B cell (primary cell): ENCODE data around the gene FOXD3. TPM values are rescaled to one million over a fixed set of nuclear protein-coding genes. Genes with fewer than 3 reads are reported as not detected.

Source experiments
- ATAC-seq: fragments of 200-7000 bp; cut with Tn5 transposase; one replicate; pipeline ENCODE4 v1.10.0; 2021; ENCODE audit warnings: low read depth, mild to moderate bottlenecking, moderate number of reproducible peaks, moderate library complexity
- CTCF ChIA-PET: fragments of 350-600 bp; sonication (Branson Sonifier 250); formaldehyde crosslinking; loops from one replicate; lab custom pipeline; 2021; ENCODE audit warnings: antibody characterized with exemption, inconsistent platforms; lab: Charles Lee
- POLR2A ChIA-PET: fragments of 350-600 bp; sonication (Branson Sonifier 250); formaldehyde crosslinking; loops from one replicate; lab custom pipeline; 2021; ENCODE audit warnings: antibody characterized with exemption; lab: Charles Lee
- DNase-seq: peaks from one replicate; pipeline ENCODE4 v3.0.0; 2013
- H2AFZ ChIP-seq: 2 replicates; pipeline ENCODE4 v1.6.1; 2012; ENCODE audit warnings: mild to moderate bottlenecking, low read depth, low read length; ENCODE audit not compliant: insufficient read depth, poor library complexity, severe bottlenecking
- H3K27ac ChIP-seq, 2 donors: 1 replicate in 1 of 2; 2 replicates in 1 of 2; pipeline ENCODE4 v1.5.1; 2012 to 2013; ENCODE audit warnings: low read length in 2 of 2, mild to moderate bottlenecking in 2 of 2, moderate library complexity in 1 of 2
- H3K27me3 ChIP-seq, 4 experiments: fragments of 200-600 bp in 1 of 4; sonication (generic) in 1 of 4; replicated peaks in 1 of 4; 1 replicate in 2 of 4; 2 replicates in 2 of 4; pipeline versions ENCODE4 v1.6.1 to v1.7.0; 2013 to 2016; ENCODE audit warnings: low read length in 3 of 4, mild to moderate bottlenecking in 2 of 4, mixed read lengths in 1 of 4, moderate library complexity in 1 of 4; ENCODE audit not compliant: insufficient read depth in 4 of 4, control insufficient read depth in 3 of 4; ENCODE audit errors: control extremely low read depth in 1 of 4
- H3K36me3 ChIP-seq, 2 experiments: replicated peaks in 1 of 2; 1 replicate in 1 of 2; 2 replicates in 1 of 2; pipeline versions ENCODE4 v1.6.1 to v1.7.1; 2013; ENCODE audit warnings: low read length in 1 of 2; ENCODE audit not compliant: insufficient read depth in 2 of 2, control insufficient read depth in 1 of 2; ENCODE audit errors: control extremely low read depth in 1 of 2, extremely low read depth in 1 of 2
- H3K4me1 ChIP-seq, 2 donors: fragments of 200-600 bp in 1 of 2; sonication (generic) in 1 of 2; 1 replicate in 1 of 2; 2 replicates in 1 of 2; pipeline versions ENCODE4 v1.5.1 to v1.6.1; 2013 to 2017; ENCODE audit warnings: low read length in 2 of 2; ENCODE audit not compliant: control insufficient read depth in 2 of 2, insufficient read depth in 2 of 2
- H3K4me2 ChIP-seq: replicated peaks from 2 replicates; pipeline ENCODE3; 2012; ENCODE audit warnings: mild to moderate bottlenecking, low read depth, low read length; ENCODE audit not compliant: poor library complexity, severe bottlenecking
- H3K4me3 ChIP-seq, 5 experiments: fragments of 200-600 bp in 1 of 5; sonication (generic) in 1 of 5; 1 replicate in 3 of 5; 2 replicates in 2 of 5; pipeline versions ENCODE4 v1.5.1 to v1.7.0; 2011 to 2016; ENCODE audit warnings: low read length in 4 of 5, mild to moderate bottlenecking in 4 of 5, low read depth in 2 of 5, control low read depth in 1 of 5, moderate library complexity in 1 of 5; ENCODE audit not compliant: insufficient read depth in 1 of 5; ENCODE audit errors: control extremely low read depth in 1 of 5, extremely low read depth in 1 of 5
- H3K79me2 ChIP-seq: fragments of 200-600 bp; sonication (generic); one replicate; pipeline ENCODE4 v1.6.0; 2016; ENCODE audit warnings: low read length; ENCODE audit not compliant: control insufficient read depth, insufficient read depth
- H3K9ac ChIP-seq: fragments of 200-600 bp; sonication (generic); 2 replicates; pipeline ENCODE4 v1.6.1; 2017; ENCODE audit warnings: mild to moderate bottlenecking, low read length, moderate library complexity
- H3K9me3 ChIP-seq, 3 donors: one replicate each; pipeline versions ENCODE4 v1.6.1 to v1.7.1; 2013; ENCODE audit warnings: low read length in 2 of 3; ENCODE audit not compliant: control insufficient read depth in 2 of 3, insufficient read depth in 1 of 3; ENCODE audit errors: control extremely low read depth in 1 of 3
- H4K20me1 ChIP-seq: 2 replicates; pipeline ENCODE4 v1.6.0; 2012; ENCODE audit warnings: mild to moderate bottlenecking, low read length; ENCODE audit not compliant: insufficient read depth, control insufficient read depth, poor library complexity, severe bottlenecking
- H3K27ac Mint-ChIP-seq: one replicate; pipeline ENCODE4 v1.8.0; 2021; ENCODE audit warnings: mixed read lengths
- H3K27me3 Mint-ChIP-seq: one replicate; pipeline ENCODE4 v1.8.0; 2021; ENCODE audit warnings: mixed read lengths
- H3K4me1 Mint-ChIP-seq: one replicate; pipeline ENCODE4 v1.8.0; 2021; ENCODE audit warnings: mixed read lengths
- H3K4me3 Mint-ChIP-seq: one replicate; pipeline ENCODE4 v1.8.0; 2021; ENCODE audit warnings: mixed read lengths
- H3K9me3 Mint-ChIP-seq: one replicate; pipeline ENCODE4 v1.8.0; 2022; ENCODE audit warnings: mixed read lengths; ENCODE audit not compliant: insufficient read depth
- EZH2 ChIP-seq: IDR thresholded peaks from 2 replicates; pipeline ENCODE4 v1.6.1; 2012; ENCODE audit warnings: borderline replicate concordance, low read depth, mild to moderate bottlenecking, moderate library complexity, low read length; ENCODE audit not compliant: insufficient read depth, poor library complexity, severe bottlenecking
- WGBS: methylation state at CpG from one replicate; pipeline ENCODE4 v1.1.5; 2013; ENCODE audit warnings: missing lambda C conversion rate; ENCODE audit not compliant: insufficient coverage; 5-methylcytosine and 5-hydroxymethylcytosine counted together
- intact Hi-C: fragments of 100-400 bp; cut with micrococcal nuclease; formaldehyde crosslinking; loops from one replicate; pipeline ENCODE4 v1.10.0; 2022
- polyA plus RNA-seq: library from polyadenylated mRNA; depleted of rRNA; stranded (reverse); fragments of >200 nt; gene quantifications from 2 replicates; pipeline ENCODE4 v1.2.3, GENCODE V29; 2012
- total RNA-seq, 2 donors: library from RNA; stranded (reverse); fragments of 120-200 nt in 1 of 2; gene quantifications; 1 replicate in 1 of 2; 2 replicates in 1 of 2; pipeline versions ENCODE4 v1.2.3 to v1.2.4, GENCODE V29; 2013 to 2022
- TF ChIP-seq, protein P1 (sequence below): fragments of 200-600 bp; IDR thresholded peaks from one replicate; pipeline ENCODE4 v1.8.0; 2022; ENCODE audit warnings: antibody characterized with exemption, mild to moderate bottlenecking

The FOXD3 gene
- total and polyA plus RNA-seq, 2 donors (not counting 1 experiment from before 2014, with no cell fraction given): not detected

DNA sequence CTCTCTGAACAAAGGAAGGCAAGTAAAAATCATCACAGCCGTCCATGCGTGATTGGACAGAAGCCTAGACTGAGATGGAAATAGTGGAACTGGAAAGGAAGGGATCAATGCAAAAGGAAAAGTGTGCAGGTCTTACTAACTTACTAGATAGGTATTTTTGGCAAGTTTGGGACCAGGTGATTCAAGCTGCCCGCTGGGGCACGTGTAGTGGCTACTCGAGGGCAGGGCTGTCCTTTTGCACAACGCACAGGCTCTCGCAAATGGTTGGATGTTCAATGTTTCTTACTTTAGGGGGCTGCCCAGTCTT is 44.5 kb downstream of the FOXD3 start:
- Histone ChIP-seq H3K27me3 (no peaks in the 10 kb centered on the region), H3K9ac (peak overlapping the region; percentile 93), H3K4me2 (peak overlapping the region; percentile 85), H2AFZ (peak overlapping the region; percentile 95), H3K4me1 (peaks cover 9 to 15% of the 10 kb centered on the region in 2 donors), H3K79me2 (peaks cover 16% of the 10 kb centered on the region), H3K9me3 (no peaks in the 10 kb centered on the region), H3K27ac (peak overlapping the region; percentile 70 to 82), H3K4me3 (peak overlapping the region; percentile 46 to 97 (median 83)), H4K20me1 (no peaks in the 10 kb centered on the region), H3K36me3 (peaks cover 2 to 5% of the 10 kb centered on the region in 2 experiments)
- intact Hi-C loops: loop anchor here (1.0 to 5.0 kb wide), 4 partner anchors 44 to 585 kb away; partner anchors contain the start of genes ATG4C, EFCAB7, FOXD3 and ITGB3BP
- Mint-ChIP-seq H3K4me1 (peaks cover 19% of the 10 kb centered on the region), H3K9me3 (no peaks in the 10 kb centered on the region), H3K4me3 (peak overlapping the region; percentile 99), H3K27ac (peak overlapping the region; percentile 76), H3K27me3 (peaks cover 7% of the 10 kb centered on the region)
- WGBS: 100% methylated on average over 7 of the region's 7 CpGs
- ChIA-PET POLR2A (no interaction called here), CTCF (no interaction called here)
- ATAC-seq (no peak), DNase-seq (no peak)
- TF ChIP-seq, protein P1, sequence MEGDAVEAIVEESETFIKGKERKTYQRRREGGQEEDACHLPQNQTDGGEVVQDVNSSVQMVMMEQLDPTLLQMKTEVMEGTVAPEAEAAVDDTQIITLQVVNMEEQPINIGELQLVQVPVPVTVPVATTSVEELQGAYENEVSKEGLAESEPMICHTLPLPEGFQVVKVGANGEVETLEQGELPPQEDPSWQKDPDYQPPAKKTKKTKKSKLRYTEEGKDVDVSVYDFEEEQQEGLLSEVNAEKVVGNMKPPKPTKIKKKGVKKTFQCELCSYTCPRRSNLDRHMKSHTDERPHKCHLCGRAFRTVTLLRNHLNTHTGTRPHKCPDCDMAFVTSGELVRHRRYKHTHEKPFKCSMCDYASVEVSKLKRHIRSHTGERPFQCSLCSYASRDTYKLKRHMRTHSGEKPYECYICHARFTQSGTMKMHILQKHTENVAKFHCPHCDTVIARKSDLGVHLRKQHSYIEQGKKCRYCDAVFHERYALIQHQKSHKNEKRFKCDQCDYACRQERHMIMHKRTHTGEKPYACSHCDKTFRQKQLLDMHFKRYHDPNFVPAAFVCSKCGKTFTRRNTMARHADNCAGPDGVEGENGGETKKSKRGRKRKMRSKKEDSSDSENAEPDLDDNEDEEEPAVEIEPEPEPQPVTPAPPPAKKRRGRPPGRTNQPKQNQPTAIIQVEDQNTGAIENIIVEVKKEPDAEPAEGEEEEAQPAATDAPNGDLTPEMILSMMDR: no peak
- TF ChIP-seq EZH2: no peak

DNA sequence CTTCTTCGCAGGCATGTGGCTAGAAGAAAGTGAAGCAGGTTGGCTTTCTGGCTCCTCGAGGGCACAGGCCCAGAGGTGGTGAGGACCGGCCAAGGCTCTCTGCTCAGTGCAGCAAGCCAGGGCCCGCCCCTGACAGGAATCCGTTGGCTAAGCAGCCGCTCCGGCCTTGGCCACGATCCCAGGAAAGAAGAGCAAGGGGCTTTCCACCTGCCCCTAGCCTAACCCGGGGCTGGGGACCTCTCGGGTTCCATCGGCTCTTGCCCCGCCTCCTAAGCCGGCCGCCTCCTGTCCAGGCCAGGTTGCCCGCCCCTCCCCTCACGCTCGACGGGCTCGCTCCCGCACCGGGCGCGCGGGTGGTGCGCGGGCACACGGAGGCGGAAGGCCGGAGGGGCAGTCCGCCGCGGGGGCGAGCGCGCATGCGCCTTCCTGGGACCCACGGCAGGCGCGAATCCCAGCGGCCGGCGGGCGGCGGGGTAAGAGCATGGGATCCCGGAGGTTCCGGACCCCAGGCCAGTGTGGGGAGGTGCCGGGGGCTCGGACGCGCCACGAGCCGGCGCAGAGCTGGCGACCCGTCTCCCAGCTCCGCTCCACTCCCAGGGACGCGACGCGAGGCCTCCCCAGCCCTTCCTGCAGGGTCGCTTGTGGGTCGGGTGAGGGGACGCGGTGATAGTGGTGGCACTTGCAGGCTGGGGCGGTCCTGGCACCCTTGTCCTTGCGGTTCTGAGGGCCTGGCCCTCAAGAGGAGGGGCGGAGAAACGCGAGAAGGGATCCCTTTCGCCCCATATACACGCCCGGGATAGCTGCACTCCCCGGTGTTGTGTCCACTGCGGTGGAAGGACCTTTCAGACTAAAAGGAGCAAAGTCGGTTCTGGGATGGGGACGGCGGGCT is 45.1 kb downstream of the FOXD3 start, which contains the start of gene ALG6:
Gene ALG6, plus strand, starts transcription at position 413 of the 889 bp plus-strand sequence. CDS start 3,351 bp downstream, outside the sequence.
- ATAC-seq: peak; percentile 95
- H3K4me1 ChIP-seq: peaks cover 9 to 15% of the 10 kb centered on the region in 2 donors
- H3K4me3 Mint-ChIP-seq: peak within 1 kb of the TSS; percentile 99

More for the DNA sequence above, 45.1 kb downstream of the FOXD3 start, which contains the start of gene ALG6:
- Histone ChIP-seq H3K27me3 (no peaks in the 10 kb centered on the region), H4K20me1 (no peaks in the 10 kb centered on the region), H3K79me2 (peaks cover 16% of the 10 kb centered on the region), H3K9me3 (no peaks in the 10 kb centered on the region), H2AFZ (peak within 1 kb of the TSS; percentile 95), H3K36me3 (peaks cover 2 to 5% of the 10 kb centered on the region in 2 experiments), H3K4me3 (peak within 1 kb of the TSS; percentile 66 to 97 (median 83)), H3K9ac (peak within 1 kb of the TSS; percentile 93), H3K4me2 (peak within 1 kb of the TSS; percentile 85), H3K27ac (peak within 1 kb of the TSS; percentile 70 to 82)
- peaks cover 6% of the 10 kb centered on the region for H3K27me3 Mint-ChIP-seq
- H3K27ac Mint-ChIP-seq: peak within 1 kb of the TSS; percentile 92
- WGBS: 1% methylated on average over 77 of the region's 77 CpGs
- TF ChIP-seq EZH2: no peak
- TF ChIP-seq, protein P1: no peak
- ChIA-PET CTCF (no interaction called here), POLR2A (interaction anchor here (0.5 to 0.7 kb wide), 2 partner anchors 554 to 1753 kb away, joined by 3 to 5 read pairs; no protein-coding TSS in a partner anchor)
- peaks cover 19% of the 10 kb centered on the region for H3K4me1 Mint-ChIP-seq
- intact Hi-C loops: loop anchor here (1.0 to 5.0 kb wide), 4 partner anchors 45 to 585 kb away; partner anchors contain the start of genes ATG4C, EFCAB7, FOXD3 and ITGB3BP
- no peaks in the 10 kb centered on the region for H3K9me3 Mint-ChIP-seq
- peak; percentile 94 for DNase-seq
